DND-41 (cell line): ENCODE measurements around the gene PANK4.
A peak's percentile ranks its signal among the peaks of the same experiment; 100 is the strongest.
"Not testable (repeated sequence)": the region's sequence is repeated elsewhere in the genome, so short reads cannot be mapped to it uniquely, and the experiment has no call there.

Experiments used
- ATAC-seq: fragments of 200-7000 bp; cut with Tn5 transposase; 3 replicates; pipeline ENCODE4 v1.9.1; 2021; ENCODE audit warnings: low read depth; ENCODE audit not compliant: insufficient read depth
- DNase-seq: peaks from one replicate; pipeline ENCODE4 v3.0.0-alpha.2; 2020
- H2AFZ ChIP-seq: 2 replicates; pipeline ENCODE4 v1.6.0; 2012; ENCODE audit warnings: low read depth, low read length
- H3K27ac ChIP-seq: 2 replicates; pipeline ENCODE4 v1.5.1; 2012; ENCODE audit warnings: low read length, inconsistent platforms
- H3K27me3 ChIP-seq: fragments of 200-600 bp; sonication (generic); 2 replicates; pipeline ENCODE4 v1.6.0; 2012; ENCODE audit warnings: low read length, mild to moderate bottlenecking, inconsistent platforms; ENCODE audit not compliant: insufficient read depth, poor library complexity
- H3K36me3 ChIP-seq: 2 replicates; pipeline ENCODE4 v1.5.1; 2012; ENCODE audit warnings: low read length, inconsistent platforms; ENCODE audit not compliant: insufficient read depth
- H3K4me1 ChIP-seq: 2 replicates; pipeline ENCODE4 v1.5.1; 2012; ENCODE audit warnings: mild to moderate bottlenecking, low read length; ENCODE audit not compliant: insufficient read depth
- H3K4me2 ChIP-seq: 2 replicates; pipeline ENCODE4 v1.6.0; 2012; ENCODE audit warnings: mild to moderate bottlenecking, moderate library complexity, low read length, inconsistent platforms; ENCODE audit not compliant: insufficient read depth
- H3K4me3 ChIP-seq, 2 experiments: fragments of 200-600 bp in 1 of 2; shearing (Covaris generic) in 1 of 2; 2 replicates each; pipeline ENCODE4 v1.5.1; 2012 to 2016; ENCODE audit warnings: inconsistent platforms in 2 of 2, low read length in 2 of 2, mild to moderate bottlenecking in 2 of 2, low read depth in 1 of 2, moderate library complexity in 1 of 2
- H3K79me2 ChIP-seq: 2 replicates; pipeline ENCODE4 v1.6.0; 2012; ENCODE audit warnings: low read length, inconsistent platforms; ENCODE audit not compliant: insufficient read depth
- H3K9ac ChIP-seq: 2 replicates; pipeline ENCODE4 v1.6.0; 2012; ENCODE audit warnings: low read depth, mild to moderate bottlenecking, inconsistent platforms, low read length, moderate library complexity
- H3K9me3 ChIP-seq: 2 replicates; pipeline ENCODE4 v1.5.1; 2012; ENCODE audit warnings: low read length, moderate library complexity, mild to moderate bottlenecking, inconsistent platforms; ENCODE audit not compliant: insufficient read depth, severe bottlenecking
- H4K20me1 ChIP-seq: 2 replicates; pipeline ENCODE4 v1.6.0; 2012; ENCODE audit warnings: low read length; ENCODE audit not compliant: insufficient read depth
- CTCF ChIP-seq: IDR thresholded peaks from 2 replicates; pipeline ENCODE4 v1.5.1; 2012; ENCODE audit warnings: borderline replicate concordance, low read length, moderate library complexity, mild to moderate bottlenecking; ENCODE audit not compliant: poor library complexity, severe bottlenecking; ENCODE audit errors: extremely low read depth
- EZH2 ChIP-seq: IDR thresholded peaks from 3 replicates; pipeline ENCODE4 v1.6.1; 2012; ENCODE audit warnings: borderline replicate concordance, low read depth, mild to moderate bottlenecking, moderate library complexity, low read length, inconsistent platforms; ENCODE audit not compliant: severe bottlenecking

PANK4 gene

GRCh38 chr1:2554621-2555387 lies 28.4 kb upstream of the PANK4 start:
- H3K9me3 ChIP-seq = no peaks in the 10 kb centered on the region
- peak overlapping the region; percentile 77; the same call in 1 of the 2 replicates for H3K9ac ChIP-seq
- no peaks in the 10 kb centered on the region for H3K27me3 ChIP-seq
- TF ChIP-seq EZH2 (no peak), CTCF (peak; percentile 88)
- peak overlapping the region; percentile 90 for H3K27ac ChIP-seq
- peak overlapping the region; percentile 76 for H3K4me2 ChIP-seq
- no peaks in the 10 kb centered on the region for H3K36me3 ChIP-seq
- peak overlapping the region in 1 of 2 experiments; percentile 59; a peak in 1 of 4 replicates for H3K4me3 ChIP-seq
- no peaks in the 10 kb centered on the region for H4K20me1 ChIP-seq
- ATAC-seq = peak; percentile 13; the same call in 1 of the 3 replicates
- H2AFZ ChIP-seq = no peak overlapping the region
- peak; percentile 70 for DNase-seq
- no peaks in the 10 kb centered on the region for H3K79me2 ChIP-seq
- peaks cover 31% of the 10 kb centered on the region for H3K4me1 ChIP-seq

GRCh38 chr1:2553871-2554620 lies 27.6 kb upstream of the PANK4 start:
- Histone ChIP-seq H3K4me3 (no peak overlapping the region), H3K9ac (no peak overlapping the region), H3K36me3 (no peaks in the 10 kb centered on the region), H3K4me1 (peaks cover 35% of the 10 kb centered on the region), H3K27ac (no peak overlapping the region), H3K9me3 (no peaks in the 10 kb centered on the region), H2AFZ (no peak overlapping the region), H3K4me2 (no peak overlapping the region), H3K79me2 (no peaks in the 10 kb centered on the region), H4K20me1 (no peaks in the 10 kb centered on the region), H3K27me3 (no peaks in the 10 kb centered on the region)
- ATAC-seq (no peak), DNase-seq (no peak)
- no peak for TF ChIP-seq CTCF
- no peak for TF ChIP-seq EZH2

GRCh38 chr1:2553076-2553475 lies 26.7 kb upstream of the PANK4 start:
- H3K4me1 ChIP-seq = peaks cover 44% of the 10 kb centered on the region
- not testable (repeated sequence) for H3K27me3 ChIP-seq, H3K9ac ChIP-seq, DNase-seq, H3K4me3 ChIP-seq, H3K79me2 ChIP-seq, H3K9me3 ChIP-seq, H3K27ac ChIP-seq, ATAC-seq, H3K36me3 ChIP-seq, H3K4me2 ChIP-seq, H4K20me1 ChIP-seq, H2AFZ ChIP-seq

- no peak for ATAC-seq
- Histone ChIP-seq H2AFZ (no peak overlapping the region), H4K20me1 (no peaks in the 10 kb centered on the region), H3K4me3 (no peak overlapping the region), H3K4me1 (peaks cover 47% of the 10 kb centered on the region), H3K27ac (no peak overlapping the region), H3K9me3 (no peaks in the 10 kb centered on the region), H3K4me2 (no peak overlapping the region), H3K9ac (no peak overlapping the region), H3K27me3 (no peaks in the 10 kb centered on the region), H3K79me2 (peaks cover 4% of the 10 kb centered on the region; the same call in 1 of the 2 replicates), H3K36me3 (no peaks in the 10 kb centered on the region)
- no peak for DNase-seq
- TF ChIP-seq EZH2 = no peak
- no peak for TF ChIP-seq CTCF
Measured at GRCh38 chr1:2552189-2552588, 25.8 kb upstream of the PANK4 start.

- H3K27ac ChIP-seq, H3K27me3 ChIP-seq, H2AFZ ChIP-seq, ATAC-seq, H3K79me2 ChIP-seq, H4K20me1 ChIP-seq, H3K4me2 ChIP-seq, H3K9ac ChIP-seq, H3K36me3 ChIP-seq, DNase-seq, H3K9me3 ChIP-seq, H3K4me3 ChIP-seq: not testable (repeated sequence)
- peaks cover 46% of the 10 kb centered on the region for H3K4me1 ChIP-seq
Measured at GRCh38 chr1:2551544-2551943, 25.1 kb upstream of the PANK4 start.
